Measurements from ENCODE around the gene HEPACAM.

DNA sequence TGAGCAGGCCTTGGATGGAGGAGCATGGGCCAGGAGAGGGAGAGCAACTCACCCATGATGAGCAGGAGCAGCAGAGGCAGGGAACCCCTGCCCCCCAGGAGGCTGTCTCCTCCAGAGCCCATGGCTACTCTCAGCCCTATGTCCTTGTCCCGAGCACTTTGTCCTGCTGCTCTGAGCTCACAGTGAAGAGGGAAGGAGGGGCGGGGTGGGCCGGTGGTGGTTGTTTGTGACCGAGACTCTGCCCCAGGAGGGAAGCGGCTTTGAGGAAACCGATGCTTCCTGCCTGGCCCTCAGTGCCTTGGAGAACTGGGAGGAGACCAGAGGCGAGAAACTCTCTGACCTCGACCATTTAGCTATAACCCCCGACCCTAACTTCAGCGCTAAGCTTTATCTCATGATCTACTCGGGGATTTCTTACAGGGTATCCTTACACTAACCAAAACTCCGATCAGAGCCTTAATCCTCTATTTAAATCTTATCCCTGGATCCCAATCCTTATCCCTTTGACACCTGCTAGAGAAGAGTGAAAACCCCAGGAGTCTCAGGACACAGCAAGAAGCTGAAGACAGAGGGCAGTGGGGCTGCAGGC, 38.1 kb downstream of the HEPACAM start, which contains the start of gene ROBO4:
- TF ChIP-seq, protein P1, sequence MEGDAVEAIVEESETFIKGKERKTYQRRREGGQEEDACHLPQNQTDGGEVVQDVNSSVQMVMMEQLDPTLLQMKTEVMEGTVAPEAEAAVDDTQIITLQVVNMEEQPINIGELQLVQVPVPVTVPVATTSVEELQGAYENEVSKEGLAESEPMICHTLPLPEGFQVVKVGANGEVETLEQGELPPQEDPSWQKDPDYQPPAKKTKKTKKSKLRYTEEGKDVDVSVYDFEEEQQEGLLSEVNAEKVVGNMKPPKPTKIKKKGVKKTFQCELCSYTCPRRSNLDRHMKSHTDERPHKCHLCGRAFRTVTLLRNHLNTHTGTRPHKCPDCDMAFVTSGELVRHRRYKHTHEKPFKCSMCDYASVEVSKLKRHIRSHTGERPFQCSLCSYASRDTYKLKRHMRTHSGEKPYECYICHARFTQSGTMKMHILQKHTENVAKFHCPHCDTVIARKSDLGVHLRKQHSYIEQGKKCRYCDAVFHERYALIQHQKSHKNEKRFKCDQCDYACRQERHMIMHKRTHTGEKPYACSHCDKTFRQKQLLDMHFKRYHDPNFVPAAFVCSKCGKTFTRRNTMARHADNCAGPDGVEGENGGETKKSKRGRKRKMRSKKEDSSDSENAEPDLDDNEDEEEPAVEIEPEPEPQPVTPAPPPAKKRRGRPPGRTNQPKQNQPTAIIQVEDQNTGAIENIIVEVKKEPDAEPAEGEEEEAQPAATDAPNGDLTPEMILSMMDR (IDR thresholded peaks at IDR 0.05) = no peak
- no peak for TF ChIP-seq POLR2A (IDR thresholded peaks at IDR 0.05)
- no peak for TF ChIP-seq EP300 (IDR thresholded peaks at IDR 0.05)

All from tibial nerve (tissue), 4 donors.